Left ventricle myocardium superior (tissue), 1 donor: ENCODE data around the gene AP5Z1. TPM values are rescaled to one million over a fixed set of nuclear protein-coding genes. Genes with fewer than 3 reads are reported as not detected.
"Not testable (repeated sequence)": the region's sequence is repeated elsewhere in the genome, so short reads cannot be mapped to it uniquely, and the experiment has no call there.

Source experiments
- ATAC-seq: fragments of 200-7000 bp; cut with Tn5 transposase; one replicate; pipeline ENCODE4 v1.9.1; 2020; ENCODE audit warnings: mild to moderate bottlenecking, moderate library complexity
- DNase-seq: peaks from one replicate; pipeline ENCODE4 v3.0.0-alpha.2; 2020
- intact Hi-C: fragments of 100-400 bp; cut with micrococcal nuclease; formaldehyde crosslinking; loops from one replicate; pipeline ENCODE4 v1.11.0; 2022
- total RNA-seq: library from RNA; stranded (reverse); fragmentation: NEBNext Ultra II Directional; extraction: Animal tissue kit (Norgen Biotek cat#: 25700); gene quantifications from one replicate; pipeline ENCODE4 v1.2.1, GENCODE V29; 2021
- donor health status: DM: no; HTN: yes; CAD: no; lungs with severe emphysema.

Gene AP5Z1
- total RNA-seq, 1 donor from 2014 or later: 10.5 TPM

GRCh38 chr7:4797858-4798705, 22.7 kb downstream of the AP5Z1 start:
- ATAC-seq (peak; percentile 65), DNase-seq (peak; percentile 78)
- intact Hi-C loops: no loop called here

GRCh38 chr7:4798706-4799235, 23.3 kb downstream of the AP5Z1 start:
- intact Hi-C loops: no loop called here
- DNase-seq (no peak), ATAC-seq (peak; percentile 21)

GRCh38 chr7:4799508-4800268, 24.3 kb downstream of the AP5Z1 start:
- intact Hi-C loops: no loop called here
- ATAC-seq (peak; percentile 75), DNase-seq (peak; percentile 84)

- no peak for ATAC-seq
- intact Hi-C loops: no loop called here
- DNase-seq: no peak
Measured at GRCh38 chr7:4800487-4800886, 25.1 kb downstream of the AP5Z1 start.

- ATAC-seq: no peak
- intact Hi-C loops: no loop called here
- DNase-seq: no peak
Measured at GRCh38 chr7:4800926-4801838, 25.8 kb downstream of the AP5Z1 start.

GRCh38 chr7:4801839-4802231, 26.4 kb downstream of the AP5Z1 start:
- intact Hi-C loops: no loop called here
- DNase-seq: no peak

GRCh38 chr7:4802577-4802976, 27.2 kb downstream of the AP5Z1 start:
- ATAC-seq, DNase-seq, intact Hi-C loops: not testable (repeated sequence)

More at GRCh38 chr7:4801839-4802231, 26.4 kb downstream of the AP5Z1 start:
- ATAC-seq: no peak

- no peak for ATAC-seq
- intact Hi-C loops: no loop called here
- no peak for DNase-seq
Measured at GRCh38 chr7:4803397-4804241, 28.2 kb downstream of the AP5Z1 start.

- no peak for DNase-seq
- intact Hi-C loops: no loop called here
- ATAC-seq: no peak
Measured at GRCh38 chr7:4805110-4805983, 29.9 kb downstream of the AP5Z1 start.

- intact Hi-C loops: no loop called here
- DNase-seq (no peak), ATAC-seq (no peak)
Measured at GRCh38 chr7:4805984-4806300, 30.5 kb downstream of the AP5Z1 start.

GRCh38 chr7:4806983-4807597, 31.7 kb downstream of the AP5Z1 start:
- no peak for DNase-seq
- ATAC-seq: peak; percentile 76
- intact Hi-C loops: no loop called here

- intact Hi-C loops: no loop called here
- ATAC-seq (peak; percentile 71), DNase-seq (no peak)
Measured at GRCh38 chr7:4807598-4808016, 32.2 kb downstream of the AP5Z1 start.

GRCh38 chr7:4808026-4808425, 32.6 kb downstream of the AP5Z1 start:
- DNase-seq (no peak), ATAC-seq (no peak)
- intact Hi-C loops: no loop called here

- DNase-seq (no peak), ATAC-seq (no peak)
- intact Hi-C loops: no loop called here
Measured at GRCh38 chr7:4808565-4808964, 33.1 kb downstream of the AP5Z1 start.

- peak; percentile 10 for ATAC-seq
- intact Hi-C loops: no loop called here
- peak; percentile 46 for DNase-seq
Measured at GRCh38 chr7:4809091-4809591, 33.7 kb downstream of the AP5Z1 start.

GRCh38 chr7:4809666-4810065, 34.2 kb downstream of the AP5Z1 start:
- DNase-seq: no peak
- intact Hi-C loops: no loop called here
- ATAC-seq: no peak

- intact Hi-C loops: no loop called here
- no peak for DNase-seq
- ATAC-seq: no peak
Measured at GRCh38 chr7:4814433-4814832, 39.0 kb downstream of the AP5Z1 start.
